Body of pancreas (tissue), 4 donors: ENCODE measurements around the gene PTPRM. TPM values are rescaled to one million over a fixed set of nuclear protein-coding genes. Genes with fewer than 3 reads are reported as not detected.

Experiments
- ATAC-seq: fragments of 150-250 bp; one replicate; pipeline ENCODE4 v1.9.1; 2016
- DNase-seq, 4 donors: peaks; one replicate each; pipeline ENCODE4 v3.0.0-alpha.2; 2019
- H3K27ac ChIP-seq, 4 donors: fragments of 200-600 bp; sonication (generic); 1 replicate in 3 of 4; 2 replicates in 1 of 4; pipeline versions ENCODE4 v1.5.1 to v1.6.1; 2016 to 2019; ENCODE audit warnings: mild to moderate bottlenecking in 1 of 4, mixed read lengths in 1 of 4, moderate library complexity in 1 of 4
- H3K27me3 ChIP-seq, 2 donors: fragments of 200-600 bp; sonication (generic); one replicate each; pipeline ENCODE4 v1.6.0; 2016; ENCODE audit warnings: mild to moderate bottlenecking in 1 of 2
- H3K36me3 ChIP-seq, 2 donors: fragments of 200-600 bp; sonication (generic); replicated peaks in 1 of 2; 2 replicates each; pipeline ENCODE4 v1.5.1; 2016; ENCODE audit warnings: low read depth in 2 of 2; ENCODE audit not compliant: insufficient read depth in 1 of 2
- H3K4me1 ChIP-seq: fragments of 200-600 bp; sonication (generic); one replicate; pipeline ENCODE4 v1.6.0; 2016
- H3K4me3 ChIP-seq, 2 donors: fragments of 200-600 bp; sonication (generic); 1 replicate in 1 of 2; 2 replicates in 1 of 2; pipeline ENCODE4 v1.5.1; 2016 to 2019
- H3K9me3 ChIP-seq, 3 donors: fragments of 200-600 bp; sonication (generic); 1 replicate in 2 of 3; 2 replicates in 1 of 3; pipeline ENCODE4 v1.5.1; 2016
- CTCF ChIP-seq, 7 experiments: fragments of 450-650 bp in 4 of 7; fragments of 200-600 bp in 3 of 7; sonication (generic) in 3 of 7; IDR thresholded peaks; one replicate each; pipeline ENCODE4 v1.5.1; 2016 to 2019; ENCODE audit warnings: antibody characterized with exemption in 7 of 7
- POLR2A ChIP-seq, 3 donors: fragments of 450-650 bp; IDR thresholded peaks; one replicate each; pipeline ENCODE4 v1.6.1; 2016; ENCODE audit warnings: antibody characterized with exemption in 3 of 3, mild to moderate bottlenecking in 2 of 3
- WGBS, 2 donors: methylation state at CpG; one replicate each; pipeline ENCODE4 v1.1.5; 2017; 5-methylcytosine and 5-hydroxymethylcytosine counted together
- intact Hi-C: fragments of 100-400 bp; cut with DNase I; formaldehyde crosslinking; loops from one replicate; pipeline ENCODE4 v1.15.1; 2023
- total RNA-seq, 2 donors: library from RNA; depleted of rRNA; stranded (reverse); fragments of >200 nt; gene quantifications; one replicate each; pipeline ENCODE4 v1.1.0, GENCODE V29; 2016

Gene PTPRM
- total RNA-seq, 2 donors from 2014 or later = 38.2 to 48.0 TPM

DNA sequence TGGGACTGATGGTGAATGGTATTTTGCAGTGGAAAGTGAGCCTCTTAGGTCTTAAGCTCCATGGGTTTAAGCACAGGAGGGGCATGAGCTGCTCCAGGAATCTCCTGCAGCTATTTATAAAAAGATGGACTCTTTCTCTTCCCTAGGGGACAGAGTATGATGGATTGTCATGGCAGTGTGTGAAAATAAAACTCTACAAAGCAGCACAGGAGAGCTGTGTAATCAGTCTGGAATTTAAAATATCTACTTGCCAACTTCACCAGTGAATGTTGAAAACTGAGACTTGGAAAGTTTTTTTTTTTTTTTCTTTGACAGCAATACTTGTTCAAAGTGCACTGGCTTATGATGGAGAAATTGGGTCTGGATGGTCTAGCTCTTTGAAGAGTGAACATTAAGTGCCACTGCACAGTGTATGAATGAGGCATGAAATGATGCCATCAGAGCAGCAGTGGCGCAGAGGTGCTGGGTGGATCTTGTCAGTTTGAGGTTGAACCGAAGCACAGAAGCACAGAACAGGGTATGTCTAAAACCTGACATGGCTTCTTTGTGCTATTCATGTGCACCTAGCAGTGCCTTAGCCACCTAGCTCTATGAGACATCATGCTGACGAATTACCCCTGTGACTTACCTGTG lies 245.4 kb downstream of the PTPRM start:
- Histone ChIP-seq H3K27ac (peak overlapping the region in 1 of 4 donors; percentile 10), H3K9me3 (peaks cover 0 to 12% (median 0%) of the 10 kb centered on the region in 3 donors), H3K27me3 (no peaks in the 10 kb centered on the region), H3K4me3 (no peak overlapping the region), H3K36me3 (no peaks in the 10 kb centered on the region), H3K4me1 (peaks cover 5% of the 10 kb centered on the region)
- no peak for DNase-seq
- TF ChIP-seq CTCF (IDR thresholded peaks at IDR 0.05) (no peak), POLR2A (IDR thresholded peaks at IDR 0.05) (no peak)
- intact Hi-C loops = no loop called here
- ATAC-seq = peak; percentile 79
- WGBS, 2 donors = 83 to 86% methylated on average over 3 of the region's 3 CpGs

GRCh38 chr18:7813131-7813530 lies 246.0 kb downstream of the PTPRM start:
- TF ChIP-seq POLR2A (IDR thresholded peaks at IDR 0.05) (no peak), CTCF (IDR thresholded peaks at IDR 0.05) (no peak)
- Histone ChIP-seq H3K9me3 (peaks cover 0 to 12% (median 0%) of the 10 kb centered on the region in 3 donors), H3K4me1 (peaks cover 5% of the 10 kb centered on the region), H3K27me3 (no peaks in the 10 kb centered on the region), H3K27ac (no peak overlapping the region), H3K36me3 (no peaks in the 10 kb centered on the region), H3K4me3 (no peak overlapping the region)
- DNase-seq = no peak
- WGBS, 2 donors = 89 to 92% methylated on average over 5 of the region's 5 CpGs
- intact Hi-C loops = no loop called here
- ATAC-seq = no peak

GRCh38 chr18:7814754-7815315 lies 247.7 kb downstream of the PTPRM start:
- DNase-seq (no peak), ATAC-seq (no peak)
- TF ChIP-seq CTCF (IDR thresholded peaks at IDR 0.05) (no peak), POLR2A (IDR thresholded peaks at IDR 0.05) (no peak)
- intact Hi-C loops = no loop called here
- Histone ChIP-seq H3K4me3 (no peak overlapping the region), H3K27ac (no peak overlapping the region), H3K9me3 (peaks cover 0 to 12% (median 0%) of the 10 kb centered on the region in 3 donors), H3K4me1 (peaks cover 5% of the 10 kb centered on the region), H3K27me3 (no peaks in the 10 kb centered on the region), H3K36me3 (no peaks in the 10 kb centered on the region)
- WGBS, 2 donors = 95 to 98% methylated on average over 5 of the region's 5 CpGs

- Histone ChIP-seq H3K27ac (no peak overlapping the region), H3K4me3 (no peak overlapping the region), H3K36me3 (no peaks in the 10 kb centered on the region), H3K9me3 (peaks cover 0 to 12% (median 0%) of the 10 kb centered on the region in 3 donors), H3K4me1 (peaks cover 5% of the 10 kb centered on the region), H3K27me3 (no peaks in the 10 kb centered on the region)
- no peak for DNase-seq
- TF ChIP-seq POLR2A (IDR thresholded peaks at IDR 0.05) (no peak), CTCF (IDR thresholded peaks at IDR 0.05) (no peak)
- ATAC-seq = no peak
- intact Hi-C loops = no loop called here
- WGBS, 2 donors = 89 to 94% methylated on average over 2 of the region's 2 CpGs
Observed at GRCh38 chr18:7815787-7816186, 248.7 kb downstream of the PTPRM start.
